Esophagus muscularis mucosa (tissue), 4 donors: ENCODE measurements around the gene AQP2. TPM values are rescaled to one million over a fixed set of nuclear protein-coding genes. Genes with fewer than 3 reads are reported as not detected.
A peak's percentile ranks its signal among the peaks of the same experiment; 100 is the strongest.
"Not testable (repeated sequence)": the region's sequence is repeated elsewhere in the genome, so short reads cannot be mapped to it uniquely, and the experiment has no call there.

Source experiments
- DNase-seq: peaks from one replicate; pipeline ENCODE4 v3.0.0-alpha.2; 2017; ENCODE audit errors: extremely low spot score
- H3K27ac ChIP-seq, 4 donors: fragments of 200-600 bp; sonication (generic); replicated peaks in 1 of 4; 1 replicate in 3 of 4; 2 replicates in 1 of 4; pipeline ENCODE4 v1.5.1; 2016 to 2019; ENCODE audit warnings: mild to moderate bottlenecking in 1 of 4
- H3K27me3 ChIP-seq, 4 donors: fragments of 200-600 bp; sonication (generic); one replicate each; pipeline versions ENCODE4 v1.5.1 to v1.6.0; 2016 to 2019
- H3K36me3 ChIP-seq, 4 donors: fragments of 200-600 bp; sonication (generic); one replicate each; pipeline ENCODE4 v1.5.1; 2016 to 2019
- H3K4me1 ChIP-seq, 4 donors: fragments of 200-600 bp; sonication (generic); one replicate each; pipeline ENCODE4 v1.5.1; 2016 to 2019
- H3K4me3 ChIP-seq, 4 donors: fragments of 200-600 bp; sonication (generic); 1 replicate in 2 of 4; 2 replicates in 2 of 4; pipeline ENCODE4 v1.5.1; 2016 to 2019; ENCODE audit warnings: mild to moderate bottlenecking in 4 of 4, moderate library complexity in 1 of 4
- H3K9me3 ChIP-seq, 4 donors: fragments of 200-600 bp; sonication (generic); 1 replicate in 3 of 4; 2 replicates in 1 of 4; pipeline ENCODE4 v1.5.1; 2016 to 2019
- CTCF ChIP-seq, 3 experiments: fragments of 200-600 bp in 2 of 3; fragments of 450-650 bp in 1 of 3; sonication (generic) in 2 of 3; IDR thresholded peaks; one replicate each; pipeline ENCODE4 v1.5.1; 2017 to 2019; ENCODE audit warnings: antibody characterized with exemption in 3 of 3, mild to moderate bottlenecking in 2 of 3, moderate library complexity in 1 of 3
- EP300 ChIP-seq: sonication (generic); formaldehyde crosslinking; IDR thresholded peaks from one replicate; pipeline ENCODE4 v1.6.1; 2017; ENCODE audit warnings: antibody characterized with exemption
- POLR2A ChIP-seq: fragments of 450-650 bp; IDR thresholded peaks from one replicate; pipeline ENCODE4 v1.6.1; 2017; ENCODE audit warnings: antibody characterized with exemption, moderate library complexity, mild to moderate bottlenecking, low read depth
- POLR2AphosphoS5 ChIP-seq, 2 donors: sonication (generic); formaldehyde crosslinking; IDR thresholded peaks; one replicate each; pipeline ENCODE4 v1.6.1; 2017; ENCODE audit warnings: antibody characterized with exemption in 2 of 2
- WGBS: methylation state at CpG from one replicate; pipeline ENCODE4 v1.1.5; 2018; 5-methylcytosine and 5-hydroxymethylcytosine counted together
- intact Hi-C: fragments of 100-400 bp; cut with DNase I; formaldehyde crosslinking; loops from one replicate; pipeline ENCODE4 v1.15.1; 2023
- total RNA-seq, 4 donors: library from RNA; depleted of rRNA; stranded (reverse); fragments of >200 nt; gene quantifications; one replicate each; pipeline versions ENCODE4 v1.1.0 to v1.2.1, GENCODE V29; 2016

Gene AQP2
- total RNA-seq, 4 donors from 2014 or later = not detected

DNA sequence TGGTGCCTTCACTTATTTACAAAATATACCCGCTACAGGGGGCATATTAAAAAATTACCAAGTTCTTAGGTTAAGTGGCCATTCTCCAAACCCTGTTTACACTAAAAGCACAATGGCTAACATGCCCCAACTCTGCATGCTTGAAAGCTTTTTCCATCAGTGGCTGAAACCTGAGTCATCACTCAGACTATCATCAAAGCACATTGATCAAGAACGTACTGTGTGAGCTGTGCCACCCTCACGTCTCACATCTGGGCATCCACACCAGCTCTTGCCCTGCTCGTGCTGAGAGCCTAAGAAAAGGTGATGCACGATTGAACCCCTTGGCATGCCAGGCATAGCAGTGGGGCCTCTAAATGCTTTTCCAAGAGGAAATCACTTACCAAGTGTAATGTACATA lies 35.4 kb downstream of the AQP2 start:
- peaks cover 5 to 26% (median 23%) of the 10 kb centered on the region in 4 donors for H3K4me1 ChIP-seq
- no peaks in the 10 kb centered on the region for H3K27me3 ChIP-seq
- WGBS = 97% methylated on average over 5 of the region's 5 CpGs
- H3K27ac ChIP-seq = no peak overlapping the region
- intact Hi-C loops = no loop called here
- DNase-seq = no peak
- no peak overlapping the region for H3K4me3 ChIP-seq
- no peaks in the 10 kb centered on the region for H3K9me3 ChIP-seq
- H3K36me3 ChIP-seq = no peaks in the 10 kb centered on the region
- TF ChIP-seq POLR2A = no peak
- no peak for TF ChIP-seq POLR2AphosphoS5 (IDR thresholded peaks at IDR 0.05)
- no peak for TF ChIP-seq CTCF (IDR thresholded peaks at IDR 0.05)
- no peak for TF ChIP-seq EP300

GRCh38 chr12:49986476-49986875 lies 35.9 kb downstream of the AQP2 start:
- H3K9me3 ChIP-seq, H3K27me3 ChIP-seq, DNase-seq, H3K4me3 ChIP-seq, H3K36me3 ChIP-seq, intact Hi-C loops, H3K27ac ChIP-seq: not testable (repeated sequence)
- 90% methylated on average over 3 of the region's 3 CpGs for WGBS
- peaks cover 5 to 26% (median 23%) of the 10 kb centered on the region in 4 donors for H3K4me1 ChIP-seq

DNA sequence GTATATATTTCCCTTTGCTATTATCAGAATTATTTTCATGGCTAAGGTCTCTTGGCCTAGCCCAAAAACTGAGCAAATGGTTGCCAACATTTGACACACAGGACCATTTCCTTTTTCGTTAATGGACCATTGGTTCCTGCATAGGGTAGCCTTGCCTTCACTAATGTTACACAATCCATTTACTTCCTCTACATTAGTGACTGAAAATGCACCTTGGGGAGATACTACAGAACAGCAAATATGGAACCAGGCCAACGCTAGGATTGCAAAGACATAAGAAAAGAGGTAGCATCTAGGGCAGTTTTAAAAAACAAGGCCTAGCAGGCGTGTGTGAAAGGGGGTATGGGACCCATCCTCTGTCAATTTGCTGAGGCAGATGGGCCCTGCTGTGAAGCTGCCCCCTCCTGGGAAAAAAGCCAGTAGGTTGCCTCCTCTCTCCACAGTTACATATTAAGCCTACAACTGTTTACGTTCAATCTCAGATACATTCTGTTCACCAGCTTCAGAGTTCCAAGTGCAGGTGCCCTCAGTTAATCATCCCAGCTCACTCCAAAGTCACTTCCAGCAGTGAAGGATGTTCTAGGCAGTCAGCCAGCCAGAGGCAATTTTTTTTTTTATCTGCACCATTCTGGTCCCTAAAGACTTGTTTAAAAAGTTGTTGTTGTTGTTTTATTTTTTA lies 37.2 kb downstream of the AQP2 start:
- 65% methylated on average over 4 of the region's 4 CpGs for WGBS
- Histone ChIP-seq H3K27me3 (no peaks in the 10 kb centered on the region), H3K9me3 (no peaks in the 10 kb centered on the region), H3K27ac (peak overlapping the region in 3 of 4 donors; percentile 37 to 65 (median 41)), H3K4me1 (peaks cover 5 to 26% (median 23%) of the 10 kb centered on the region in 4 donors), H3K4me3 (no peak overlapping the region), H3K36me3 (peaks cover 0 to 13% (median 12%) of the 10 kb centered on the region in 4 donors)
- intact Hi-C loops = no loop called here
- no peak for DNase-seq
- TF ChIP-seq POLR2AphosphoS5 (IDR thresholded peaks at IDR 0.05) (no peak), EP300 (no peak), POLR2A (no peak)

- intact Hi-C loops, H3K27ac ChIP-seq, H3K27me3 ChIP-seq, H3K9me3 ChIP-seq, H3K4me3 ChIP-seq, DNase-seq: not testable (repeated sequence)
- WGBS = 97% methylated on average over 2 of the region's 2 CpGs
- Histone ChIP-seq H3K36me3 (peaks cover 11 to 30% (median 25%) of the 10 kb centered on the region in 4 donors), H3K4me1 (peaks cover 0 to 15% (median 14%) of the 10 kb centered on the region in 4 donors)
Measured at GRCh38 chr12:49989400-49989799, 38.9 kb downstream of the AQP2 start.

- no peaks in the 10 kb centered on the region for H3K9me3 ChIP-seq
- intact Hi-C loops = no loop called here
- H3K4me3 ChIP-seq = no peak overlapping the region
- no peaks in the 10 kb centered on the region for H3K27me3 ChIP-seq
- no peak for DNase-seq
- TF ChIP-seq EP300 (no peak), POLR2A (no peak), CTCF (IDR thresholded peaks at IDR 0.05) (no peak), POLR2AphosphoS5 (IDR thresholded peaks at IDR 0.05) (no peak)
- WGBS = 79% methylated on average over 4 of the region's 4 CpGs
- peaks cover 0 to 14% (median 12%) of the 10 kb centered on the region in 4 donors for H3K4me1 ChIP-seq
- H3K27ac ChIP-seq = no peak overlapping the region
- H3K36me3 ChIP-seq = peaks cover 11 to 35% (median 27%) of the 10 kb centered on the region in 4 donors
Measured at GRCh38 chr12:49990273-49990672, 39.7 kb downstream of the AQP2 start.

DNA sequence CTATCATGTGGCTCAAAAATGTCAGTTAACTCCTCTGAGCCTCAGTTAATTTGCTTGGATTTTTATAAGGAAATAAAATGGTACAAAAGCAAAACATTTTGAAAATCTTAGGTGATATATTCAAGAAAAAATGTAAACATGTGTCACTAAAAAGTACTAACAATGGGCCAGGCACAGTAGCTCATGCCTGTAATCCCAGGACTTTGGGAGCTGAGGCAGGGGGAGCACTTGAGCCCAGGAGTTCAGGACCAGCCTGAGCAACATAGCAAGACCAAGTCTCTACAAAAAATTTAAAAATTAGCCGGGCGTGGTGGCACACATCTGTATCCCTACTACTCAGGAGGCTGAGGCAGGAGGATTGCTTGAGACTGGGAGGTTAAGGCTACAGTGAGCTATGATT lies 47.9 kb downstream of the AQP2 start:
- peaks cover 7 to 63% (median 21%) of the 10 kb centered on the region in 4 donors for H3K36me3 ChIP-seq
- DNase-seq = peak; percentile 7
- no peaks in the 10 kb centered on the region for H3K27me3 ChIP-seq
- WGBS = 97% methylated on average over 2 of the region's 2 CpGs
- H3K27ac ChIP-seq = no peak overlapping the region
- intact Hi-C loops = no loop called here
- H3K4me3 ChIP-seq = no peak overlapping the region
- TF ChIP-seq POLR2AphosphoS5 (IDR thresholded peaks at IDR 0.05) = no peak
- no peak for TF ChIP-seq CTCF (IDR thresholded peaks at IDR 0.05)
- TF ChIP-seq EP300 = no peak
- TF ChIP-seq POLR2A = no peak
- no peaks in the 10 kb centered on the region for H3K9me3 ChIP-seq
- H3K4me1 ChIP-seq = no peaks in the 10 kb centered on the region
